Heart right ventricle (tissue), 16 donors: Measurements from ENCODE around the gene MED9. TPM values are rescaled to one million over a fixed set of nuclear protein-coding genes. Genes with fewer than 3 reads are reported as not detected.

Experiments
- ATAC-seq, 8 donors: fragments of 200-7000 bp; cut with Tn5 transposase; one replicate each; pipeline ENCODE4 v1.9.1; 2020; ENCODE audit warnings: mild to moderate bottlenecking in 8 of 8, moderate library complexity in 8 of 8, moderate number of reproducible peaks in 1 of 8
- DNase-seq, 2 donors: peaks; one replicate each; pipeline ENCODE4 v3.0.0-alpha.2; 2020
- H3K27ac ChIP-seq, 10 donors: fragments of 200-600 bp; sonication (generic) in 2 of 10; one replicate each; pipeline versions ENCODE4 v1.5.0 to v1.8.0; 2020 to 2022; ENCODE audit warnings: mild to moderate bottlenecking in 3 of 10
- H3K27me3 ChIP-seq, 7 donors: fragments of 200-600 bp; one replicate each; pipeline ENCODE4 v1.8.0; 2021 to 2022; ENCODE audit warnings: mild to moderate bottlenecking in 2 of 7
- H3K36me3 ChIP-seq, 9 donors: fragments of 200-600 bp; sonication (generic) in 1 of 9; one replicate each; pipeline versions ENCODE4 v1.5.0 to v1.8.0; 2020 to 2022; ENCODE audit warnings: mild to moderate bottlenecking in 2 of 9
- H3K4me1 ChIP-seq, 9 donors: fragments of 200-600 bp; sonication (generic) in 1 of 9; one replicate each; pipeline versions ENCODE4 v1.5.0 to v1.8.0; 2020 to 2022; ENCODE audit warnings: mild to moderate bottlenecking in 4 of 9
- H3K4me3 ChIP-seq, 10 donors: fragments of 200-600 bp; sonication (generic) in 2 of 10; one replicate each; pipeline versions ENCODE4 v1.5.0 to v1.8.0; 2020 to 2022; ENCODE audit warnings: mild to moderate bottlenecking in 7 of 10, moderate library complexity in 2 of 10
- H3K9me3 ChIP-seq, 11 donors: fragments of 200-600 bp in 10 of 11; sonication (generic) in 2 of 11; one replicate each; pipeline versions ENCODE4 v1.5.0 to v1.8.0; 2013 to 2022; ENCODE audit warnings: mild to moderate bottlenecking in 2 of 11, control low read depth in 1 of 11, moderate library complexity in 1 of 11
- CTCF ChIP-seq, 9 donors: fragments of 200-600 bp; sonication (generic) in 2 of 9; IDR thresholded peaks; one replicate each; pipeline versions ENCODE4 v1.5.0 to v1.8.0; 2021 to 2022; ENCODE audit warnings: antibody characterized with exemption in 9 of 9, mild to moderate bottlenecking in 5 of 9, moderate library complexity in 1 of 9
- whole genome bisulfite sequencing, 2 donors: extraction: QIAGEN DNeasy Blood & Tissue Kit; methylation state at CpG; one replicate each; pipeline ENCODE4 v1.1.7; 2013; ENCODE audit warnings: inconsistent platforms in 1 of 2; 5-methylcytosine and 5-hydroxymethylcytosine counted together
- intact Hi-C, 10 donors: fragments of 100-400 bp; cut with DNase I; formaldehyde crosslinking; loops; one replicate each; pipeline versions ENCODE4 v1.11.1 to v1.14.2; 2022
- polyA plus RNA-seq, 2 donors: library from polyadenylated mRNA; stranded (reverse); fragments of 200-250 nt; gene quantifications; one replicate each; pipeline ENCODE4 v1.2.3, GENCODE V29; 2013
- total RNA-seq, 10 donors: library from RNA; stranded (reverse); fragmentation: NEBNext Ultra II Directional in 3 of 10; extraction: Animal tissue kit (Norgen Biotek cat#: 25700) in 3 of 10; gene quantifications; one replicate each; pipeline versions ENCODE4 v1.2.1 to v1.2.4, GENCODE V29; 2021 to 2023
- donor health status: Arrhythmogenic right ventricular cardiomyopathy.
- donor health status: ischemic (EF 13 %, LVEDD 7.1; RV severe dilation, severe dysfunction).
- donor health status: healthy with polysubstance abuse.
- donor health status: DM: no; HTN: yes; CAD: no.
- donor health status: DM: no; HTN: no; CAD: no.
- donor health status: ischemic (EF 25% LVEDD 6.9; RV normal size, moderate dysfunction).
- donor health status: ischemic (EF 25% LVEDD 5.7; RV mildly dilated, moderate dysfunction).
- donor health status: healthy.
- donor health status: DM: yes; HTN: yes; CAD: no.
- donor health status: Ischemic cardiomyopathy.
- donor health status: ischemic (EF 35%, LVEDD 5.7; RV mildly dilated, moderate dysfunction).
- donor health status: nonischemic (EF 11% LVEDD 7.7; RV severe dilation, severe dysfunction).
- donor health status: DM: yes; HTN: yes; CAD: no.
- donor health status: PGD.
- donor health status: ischemic (EF 29% LVEDD 5.4; RV normal size, mild dysfunction).
- donor health status: nonischemic (EF 23%, LVEDD 6.1; RV moderate dilation, normal function).

Gene MED9
- total and polyA plus RNA-seq, 12 donors = 31.4 to 42.0 (median 33.6) TPM

GRCh38 chr17:17526369-17526768 is 49.6 kb downstream of the MED9 start:
- peak; percentile 58 to 64 for DNase-seq
- H3K36me3 ChIP-seq = no peaks in the 10 kb centered on the region
- 55 to 62% methylated on average over 14 of the region's 14 CpGs for WGBS, 2 donors
- intact Hi-C loops = loop anchor here in 1 of 10 donors (2.0 to 5.0 kb wide), 2 partner anchors 24 to 41 kb away; no protein-coding TSS in a partner anchor
- H3K9me3 ChIP-seq = no peaks in the 10 kb centered on the region
- TF ChIP-seq CTCF (IDR thresholded peaks at IDR 0.05) = no peak
- H3K4me3 ChIP-seq = no peak overlapping the region
- ATAC-seq = peak; percentile 66 to 95 (median 82)
- peaks cover 0 to 41% (median 28%) of the 10 kb centered on the region in 9 donors for H3K4me1 ChIP-seq
- peak overlapping the region; percentile 47 to 84 (median 70) for H3K27ac ChIP-seq
- H3K27me3 ChIP-seq = no peaks in the 10 kb centered on the region

GRCh38 chr17:17527534-17527933 is 50.7 kb downstream of the MED9 start:
- H3K36me3 ChIP-seq = no peaks in the 10 kb centered on the region
- H3K27ac ChIP-seq = peak overlapping the region in 9 of 10 donors; percentile 47 to 84 (median 70)
- peaks cover 0 to 4% (median 0%) of the 10 kb centered on the region in 11 donors for H3K9me3 ChIP-seq
- H3K4me1 ChIP-seq = peaks cover 0 to 41% (median 28%) of the 10 kb centered on the region in 9 donors
- ATAC-seq (peak in 7 of 8 donors; percentile 17 to 44 (median 37)), DNase-seq (no peak)
- no peaks in the 10 kb centered on the region for H3K27me3 ChIP-seq
- WGBS, 2 donors = 81 to 85% methylated on average over 11 of the region's 11 CpGs
- TF ChIP-seq CTCF (IDR thresholded peaks at IDR 0.05) = no peak
- intact Hi-C loops = loop anchor here in 1 of 10 donors (2.0 to 5.0 kb wide), 2 partner anchors 23 to 40 kb away; no protein-coding TSS in a partner anchor
- no peak overlapping the region for H3K4me3 ChIP-seq

- peak in 1 of 8 donors; percentile 13 for ATAC-seq
These were observed 51.2 kb downstream of the MED9 start for GRCh38 chr17:17527956-17528500.

More at GRCh38 chr17:17527956-17528500, 51.2 kb downstream of the MED9 start:
- WGBS, 2 donors = 81 to 84% methylated on average over 17 of the region's 17 CpGs
- no peaks in the 10 kb centered on the region for H3K36me3 ChIP-seq
- no peak overlapping the region for H3K4me3 ChIP-seq
- intact Hi-C loops = loop anchor here in 1 of 10 donors (2.0 to 5.0 kb wide), 2 partner anchors 23 to 39 kb away; no protein-coding TSS in a partner anchor
- no peaks in the 10 kb centered on the region for H3K27me3 ChIP-seq
- H3K27ac ChIP-seq = peak overlapping the region in 6 of 10 donors; percentile 47 to 84 (median 72)
- DNase-seq = no peak
- TF ChIP-seq CTCF (IDR thresholded peaks at IDR 0.05) = no peak
- peaks cover 0 to 4% (median 0%) of the 10 kb centered on the region in 11 donors for H3K9me3 ChIP-seq
- peaks cover 0 to 41% (median 28%) of the 10 kb centered on the region in 9 donors for H3K4me1 ChIP-seq
